HG03039 (cell line): ENCODE measurements around the gene TRMT6.

ENCODE experiments used
- ATAC-seq: cut with Tn5 transposase; IDR thresholded peaks from one replicate; pipeline ENCODE4 v1.9.1; 2021; ENCODE audit warnings: mild to moderate bottlenecking, moderate library complexity; ENCODE audit not compliant: unreplicated experiment

TRMT6 gene

GRCh38 chr20:5900908-5901307, 49.4 kb downstream of the TRMT6 start:
- no peak for ATAC-seq

GRCh38 chr20:5899444-5899843, 50.9 kb downstream of the TRMT6 start:
- no peak for ATAC-seq

- ATAC-seq, result no peak
Measured at GRCh38 chr20:5895626-5896025, 54.7 kb downstream of the TRMT6 start.

GRCh38 chr20:5893621-5894020, 56.7 kb downstream of the TRMT6 start:
- no peak for ATAC-seq

GRCh38 chr20:5893052-5893451, 57.3 kb downstream of the TRMT6 start:
- no peak for ATAC-seq

- no peak for ATAC-seq
Measured at GRCh38 chr20:5890773-5891441, 59.4 kb downstream of the TRMT6 start.

GRCh38 chr20:5888041-5888440, 62.3 kb downstream of the TRMT6 start:
- no peak for ATAC-seq

- ATAC-seq, result no peak
Measured at GRCh38 chr20:5887386-5887785, 62.9 kb downstream of the TRMT6 start.
